BE2C (cell line): ENCODE data around the gene MR1.
A peak's percentile ranks its signal among the peaks of the same experiment; 100 is the strongest.

Experiments
- DNase-seq: peaks from one replicate; pipeline ENCODE4 v3.0.0-alpha.2; 2020
- H3K27me3 ChIP-seq: fragments of 250-450 bp; sonication (Bioruptor Pico); 2 replicates; pipeline ENCODE4 v1.5.1; 2020; ENCODE audit warnings: mild to moderate bottlenecking
- H3K36me3 ChIP-seq: fragments of 250-450 bp; sonication (Bioruptor Pico); 2 replicates; pipeline ENCODE4 v1.5.1; 2020; ENCODE audit warnings: mild to moderate bottlenecking
- H3K4me1 ChIP-seq: fragments of 250-450 bp; sonication (Bioruptor Pico); 2 replicates; pipeline ENCODE4 v1.5.1; 2020
- H3K4me3 ChIP-seq: 2 replicates; pipeline ENCODE4 v1.5.1; 2011; ENCODE audit warnings: low read depth, low read length
- H3K9me3 ChIP-seq: fragments of 250-450 bp; sonication (Bioruptor Pico); 2 replicates; pipeline ENCODE4 v1.5.1; 2020
- CTCF ChIP-seq: IDR thresholded peaks from 2 replicates; pipeline ENCODE4 v1.5.1; 2012; ENCODE audit warnings: mild to moderate bottlenecking, low read depth, low read length

The MR1 gene

GRCh38 chr1:181079382-181079781 is 45.6 kb downstream of the MR1 start:
- Histone ChIP-seq H3K4me3 (no peak overlapping the region), H3K36me3 (no peaks in the 10 kb centered on the region), H3K4me1 (no peaks in the 10 kb centered on the region; the same call in 1 of the 2 replicates), H3K27me3 (no peaks in the 10 kb centered on the region), H3K9me3 (no peaks in the 10 kb centered on the region)
- no peak for TF ChIP-seq CTCF
- no peak for DNase-seq

- no peak for TF ChIP-seq CTCF
- H3K27me3 ChIP-seq: no peaks in the 10 kb centered on the region
- no peaks in the 10 kb centered on the region; the same call in 1 of the 2 replicates for H3K4me1 ChIP-seq
Measured at GRCh38 chr1:181079920-181080319, 46.1 kb downstream of the MR1 start.

GRCh38 chr1:181080556-181080955 is 46.8 kb downstream of the MR1 start:
- no peaks in the 10 kb centered on the region for H3K9me3 ChIP-seq
- DNase-seq: no peak
- no peaks in the 10 kb centered on the region for H3K27me3 ChIP-seq
- H3K4me3 ChIP-seq: no peak overlapping the region
- no peaks in the 10 kb centered on the region for H3K36me3 ChIP-seq
- no peak for TF ChIP-seq CTCF
- no peaks in the 10 kb centered on the region; the same call in 1 of the 2 replicates for H3K4me1 ChIP-seq

More at GRCh38 chr1:181079920-181080319, 46.1 kb downstream of the MR1 start:
- DNase-seq: no peak
- no peak overlapping the region for H3K4me3 ChIP-seq
- H3K9me3 ChIP-seq: no peaks in the 10 kb centered on the region
- H3K36me3 ChIP-seq: no peaks in the 10 kb centered on the region

GRCh38 chr1:181081395-181081794 is 47.6 kb downstream of the MR1 start:
- Histone ChIP-seq H3K27me3 (no peaks in the 10 kb centered on the region), H3K36me3 (no peaks in the 10 kb centered on the region), H3K9me3 (no peaks in the 10 kb centered on the region), H3K4me3 (no peak overlapping the region), H3K4me1 (no peaks in the 10 kb centered on the region; the same call in 1 of the 2 replicates)
- DNase-seq: no peak
- no peak for TF ChIP-seq CTCF

GRCh38 chr1:181083842-181084605 is 50.2 kb downstream of the MR1 start:
- Histone ChIP-seq H3K4me1 (no peaks in the 10 kb centered on the region; the same call in 1 of the 2 replicates), H3K27me3 (no peaks in the 10 kb centered on the region), H3K4me3 (no peak overlapping the region), H3K36me3 (no peaks in the 10 kb centered on the region), H3K9me3 (no peaks in the 10 kb centered on the region)
- peak; percentile 63 for DNase-seq
- peak; percentile 71 for TF ChIP-seq CTCF

GRCh38 chr1:181084606-181084969 is 50.8 kb downstream of the MR1 start:
- H3K4me3 ChIP-seq: no peak overlapping the region
- H3K4me1 ChIP-seq: no peaks in the 10 kb centered on the region; the same call in 1 of the 2 replicates
- DNase-seq: no peak
- H3K27me3 ChIP-seq: no peaks in the 10 kb centered on the region
- H3K9me3 ChIP-seq: no peaks in the 10 kb centered on the region
- TF ChIP-seq CTCF: no peak
- no peaks in the 10 kb centered on the region for H3K36me3 ChIP-seq
